ENCODE measurements around the gene TMPRSS11F. TPM values are rescaled to one million over a fixed set of nuclear protein-coding genes. Genes with fewer than 3 reads are reported as not detected.

TMPRSS11F gene
- total and polyA plus RNA-seq, 2 of the 4 experiments (the other 2 are of a cell fraction) = not detected

- H3K27ac ChIP-seq (ENCODE audit: insufficient read depth, low read length) = no peak overlapping the region
- H4K8ac ChIP-seq (ENCODE audit: low read depth in 2 of 2, low read length in 2 of 2) = no peak overlapping the region
- H3K14ac ChIP-seq (replicated peaks; ENCODE audit: low read depth, low read length) = no peak overlapping the region
- DNase-seq = no peak
- H2AFZ ChIP-seq (replicated peaks; ENCODE audit: low read length, poor library complexity) = no peak overlapping the region
- intact Hi-C loops (cut with micrococcal nuclease) (no loop called here), dilution Hi-C loops (cut with HindIII; ENCODE audit: low sequenced_read_pairs, unreplicated experiment) (no loop called here), in situ Hi-C loops (cut with MboI; ENCODE audit: low sequenced_read_pairs) (no loop called here)
- peaks cover 4% of the 10 kb centered on the region; the same call in 1 of the 2 replicates for H3K9me3 ChIP-seq (ENCODE audit: control insufficient read depth, insufficient read depth, low read length)
- H2BK20ac ChIP-seq (ENCODE audit: low read depth, low read length) = no peak overlapping the region
- H2BK15ac ChIP-seq (ENCODE audit: low read depth, low read length) = no peak overlapping the region
- no peaks in the 10 kb centered on the region for H3K27me3 ChIP-seq (ENCODE audit: control insufficient read depth, insufficient read depth, low read length)
- TF ChIP-seq RFX5 (IDR thresholded peaks at IDR 0.05; ENCODE audit: low read depth, low read length) = no peak
- TF ChIP-seq, protein P1, sequence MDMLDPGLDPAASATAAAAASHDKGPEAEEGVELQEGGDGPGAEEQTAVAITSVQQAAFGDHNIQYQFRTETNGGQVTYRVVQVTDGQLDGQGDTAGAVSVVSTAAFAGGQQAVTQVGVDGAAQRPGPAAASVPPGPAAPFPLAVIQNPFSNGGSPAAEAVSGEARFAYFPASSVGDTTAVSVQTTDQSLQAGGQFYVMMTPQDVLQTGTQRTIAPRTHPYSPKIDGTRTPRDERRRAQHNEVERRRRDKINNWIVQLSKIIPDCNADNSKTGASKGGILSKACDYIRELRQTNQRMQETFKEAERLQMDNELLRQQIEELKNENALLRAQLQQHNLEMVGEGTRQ (IDR thresholded peaks at IDR 0.05; ENCODE audit: low read depth, low read length) = no peak
- TF ChIP-seq SMC3 (IDR thresholded peaks at IDR 0.05; ENCODE audit: low read depth, low read length) = no peak
- TF ChIP-seq POLR2A (IDR thresholded peaks at IDR 0.05; ENCODE audit: low read depth, low read length) = no peak
- no peak for TF ChIP-seq BHLHE40 (IDR thresholded peaks at IDR 0.05; ENCODE audit: low read depth, low read length)
- no peak overlapping the region for H4K5ac ChIP-seq (ENCODE audit: low read depth, low read length)
- H2AK5ac ChIP-seq (ENCODE audit: low read depth, low read length) = no peak overlapping the region
- no peak for ATAC-seq (ENCODE audit: low read depth)
- H3K4me1 ChIP-seq (ENCODE audit: control insufficient read depth, insufficient read depth, low read length) = no peaks in the 10 kb centered on the region
- no peaks in the 10 kb centered on the region for H3K79me1 ChIP-seq (ENCODE audit: low read depth in 1 of 2, low read length in 2 of 2)
- H3K36me3 ChIP-seq (ENCODE audit: control insufficient read depth, insufficient read depth, low read length) = no peaks in the 10 kb centered on the region
- POLR2A ChIA-PET (ENCODE audit: unreplicated experiment) = no interaction called here
- CTCF ChIA-PET = no interaction called here
- no peak overlapping the region for H3K9ac ChIP-seq (ENCODE audit: low read depth, low read length)
- no peak overlapping the region for H3K18ac ChIP-seq (ENCODE audit: low read depth, low read length)
- no peak overlapping the region for H3K56ac ChIP-seq (ENCODE audit: extremely low read depth, insufficient read depth, low read length)
- BruUV-seq (replicated peaks) = no TSS peak
- H2BK120ac ChIP-seq (ENCODE audit: low read depth, low read length) = no peak overlapping the region
- no peaks in the 10 kb centered on the region for H4K20me1 ChIP-seq (ENCODE audit: insufficient read depth, low read length)
- H2BK5ac ChIP-seq (ENCODE audit: low read depth, low read length, poor library complexity, severe bottlenecking) = no peak overlapping the region
- H3K4me3 ChIP-seq (ENCODE audit: insufficient read depth, low read depth, low read length) = no peak overlapping the region
- no peaks in the 10 kb centered on the region for H3K9me1 ChIP-seq (ENCODE audit: insufficient read depth, low read length)
- H3K23ac ChIP-seq (ENCODE audit: low read depth, low read length) = no peak overlapping the region
- no peak overlapping the region for H3K4ac ChIP-seq (ENCODE audit: low read depth, low read length)
- no peak overlapping the region for H4K91ac ChIP-seq (ENCODE audit: insufficient read depth, low read depth, low read length)
- H2AK9ac ChIP-seq (replicated peaks; ENCODE audit: low read depth, low read length, poor library complexity) = no peak overlapping the region
- no peak overlapping the region for H3K4me2 ChIP-seq (ENCODE audit: low read depth, low read length)
These were observed 49.7 kb downstream of the TMPRSS11F start for GRCh38 chr4:68079928-68080327.

All from IMR-90 (cell line).